OCI-LY7 (cell line): ENCODE results near the gene VWA5B2. TPM values are rescaled to one million over a fixed set of nuclear protein-coding genes. Genes with fewer than 3 reads are reported as not detected.

Source experiments
- BruUV-seq: library from RNA; stranded (reverse); fragments of 400-500 nt; replicated peaks from 2 replicates; lab custom pipeline; 2021; lab: Mats Ljungman, UMichigan
- CTCF ChIA-PET: fragments of 300-600 bp; sonication (Branson Sonifier 250); formaldehyde crosslinking; loops from one replicate; lab custom pipeline; 2022; ENCODE audit warnings: antibody characterized with exemption; ENCODE audit not compliant: unreplicated experiment; lab: Charles Lee
- POLR2A ChIA-PET: fragments of 300-600 bp; sonication (Branson Sonifier 250); formaldehyde crosslinking; loops from one replicate; lab custom pipeline; 2022; ENCODE audit warnings: antibody characterized with exemption; lab: Charles Lee
- DNase-seq: peaks from one replicate; pipeline ENCODE4 v3.0.0-alpha.2; 2015; ENCODE audit warnings: low spot score
- H2AFZ ChIP-seq: fragments of 200-600 bp; sonication (generic), shearing (Covaris generic); 2 replicates; pipeline ENCODE4 v1.6.1; 2014; ENCODE audit warnings: mild to moderate bottlenecking, antibody characterized with exemption, low read length, moderate library complexity
- H3K27ac ChIP-seq: fragments of 200-600 bp; sonication (generic); 2 replicates; pipeline ENCODE4 v1.5.1; 2014; ENCODE audit warnings: mixed run types, low read depth, mild to moderate bottlenecking, moderate library complexity, low read length, inconsistent platforms; ENCODE audit not compliant: poor library complexity, severe bottlenecking
- H3K36me3 ChIP-seq: fragments of 200-600 bp; sonication (generic); 2 replicates; pipeline ENCODE4 v1.6.1; 2014; ENCODE audit warnings: mild to moderate bottlenecking, antibody characterized with exemption, low read length, moderate library complexity, mixed read lengths; ENCODE audit not compliant: insufficient read depth
- H3K4me1 ChIP-seq: fragments of 200-600 bp; sonication (generic); 2 replicates; pipeline ENCODE4 v1.5.1; 2014; ENCODE audit warnings: mild to moderate bottlenecking, low read length; ENCODE audit not compliant: insufficient read depth, poor library complexity, severe bottlenecking
- H3K4me2 ChIP-seq: fragments of 200-600 bp; sonication (generic); 2 replicates; pipeline ENCODE4 v1.6.1; 2014; ENCODE audit warnings: mild to moderate bottlenecking, low read length
- H3K4me3 ChIP-seq: fragments of 200-600 bp; sonication (generic); 2 replicates; pipeline ENCODE4 v1.5.1; 2014; ENCODE audit warnings: mild to moderate bottlenecking, low read depth, low read length; ENCODE audit not compliant: poor library complexity, severe bottlenecking
- H3K79me2 ChIP-seq: fragments of 200-600 bp; sonication (generic); 2 replicates; pipeline ENCODE4 v1.6.1; 2016; ENCODE audit warnings: low read depth, mild to moderate bottlenecking, low read length, moderate library complexity, mixed read lengths; ENCODE audit not compliant: insufficient read depth
- H3K9me2 ChIP-seq: fragments of 200-600 bp; sonication (generic); 2 replicates; pipeline ENCODE4 v1.6.1; 2016; ENCODE audit warnings: mild to moderate bottlenecking, low read length, mixed read lengths; ENCODE audit not compliant: insufficient read depth
- H3K9me3 ChIP-seq: fragments of 200-600 bp; sonication (generic); 2 replicates; pipeline ENCODE4 v1.6.1; 2014; ENCODE audit warnings: mild to moderate bottlenecking, mixed run types, low read length, mixed read lengths
- H4K20me1 ChIP-seq: fragments of 200-600 bp; sonication (generic); 2 replicates; pipeline ENCODE4 v1.6.1; 2014; ENCODE audit warnings: mild to moderate bottlenecking, antibody characterized with exemption, low read length, moderate library complexity, mixed read lengths; ENCODE audit not compliant: insufficient read depth
- CTCF ChIP-seq: fragments of 200-600 bp; sonication (generic); conservative IDR thresholded peaks from 2 replicates; pipeline ENCODE4 v1.5.1; 2014; ENCODE audit warnings: mild to moderate bottlenecking, antibody characterized with exemption, low read length, moderate library complexity, mixed read lengths
- EZH2phosphoT487 ChIP-seq: fragments of 200-600 bp; sonication (generic); IDR thresholded peaks from 2 replicates; pipeline ENCODE4 v1.6.1; 2018; ENCODE audit warnings: low read depth, borderline replicate concordance, mild to moderate bottlenecking, mixed run types, antibody characterized with exemption, low read length, moderate library complexity, mixed read lengths
- intact Hi-C: fragments of 100-400 bp; cut with micrococcal nuclease; formaldehyde crosslinking; loops from one replicate; pipeline ENCODE4 v1.10.0; 2022; ENCODE audit not compliant: unreplicated experiment
- total RNA-seq, 2 experiments: library from RNA; depleted of rRNA in 1 of 2; stranded (reverse); fragments of >200 nt in 1 of 2; shearing (Covaris generic) in 1 of 2; gene quantifications; 2 replicates each; pipeline ENCODE4 v1.2.3, GENCODE V29; 2014 to 2022

Gene VWA5B2
- total RNA-seq, 2 experiments from 2014 or later, result not detected

GRCh38 chr3:184235381-184236032, 6.1 kb downstream of the VWA5B2 start:
- peaks cover 7% of the 10 kb centered on the region for H3K4me1 ChIP-seq
- H3K9me3 ChIP-seq, result no peaks in the 10 kb centered on the region
- no peak overlapping the region for H3K4me2 ChIP-seq
- no peak for DNase-seq
- ChIA-PET CTCF (no interaction called here), POLR2A (no interaction called here)
- H3K79me2 ChIP-seq, result no peaks in the 10 kb centered on the region
- no peak for TF ChIP-seq CTCF
- no peak for TF ChIP-seq EZH2phosphoT487
- no peaks in the 10 kb centered on the region; the same call in 1 of the 2 replicates for H4K20me1 ChIP-seq
- no peak overlapping the region for H3K4me3 ChIP-seq
- H3K36me3 ChIP-seq, result no peaks in the 10 kb centered on the region
- intact Hi-C loops, result no loop called here
- no peak overlapping the region for H3K27ac ChIP-seq
- no peak overlapping the region for H2AFZ ChIP-seq
- H3K9me2 ChIP-seq, result no peaks in the 10 kb centered on the region
- no TSS peak for BruUV-seq

- no peak for DNase-seq
- no peak overlapping the region for H2AFZ ChIP-seq
- POLR2A ChIA-PET, result interaction anchor here (1.0 kb wide), 1 partner anchor 67 kb away, joined by 3 read pairs; no protein-coding TSS in a partner anchor
- H3K4me3 ChIP-seq, result no peak overlapping the region
- H3K36me3 ChIP-seq, result no peaks in the 10 kb centered on the region
- H3K9me2 ChIP-seq, result no peaks in the 10 kb centered on the region
- intact Hi-C loops, result no loop called here
- no peak for TF ChIP-seq EZH2phosphoT487
- no peak for TF ChIP-seq CTCF
- H3K79me2 ChIP-seq, result no peaks in the 10 kb centered on the region
- CTCF ChIA-PET, result interaction anchor here (1.0 kb wide), 1 partner anchor 8 kb away, joined by 3 read pairs; no protein-coding TSS in a partner anchor
- H3K4me2 ChIP-seq, result no peak overlapping the region
- H3K9me3 ChIP-seq, result no peaks in the 10 kb centered on the region
- no TSS peak for BruUV-seq
- H4K20me1 ChIP-seq, result no peaks in the 10 kb centered on the region; the same call in 1 of the 2 replicates
- peaks cover 7% of the 10 kb centered on the region for H3K4me1 ChIP-seq
- H3K27ac ChIP-seq, result no peak overlapping the region
Observed at GRCh38 chr3:184236033-184236410, 6.6 kb downstream of the VWA5B2 start.

GRCh38 chr3:184236636-184237035, 7.3 kb downstream of the VWA5B2 start:
- Histone ChIP-seq H2AFZ (no peak overlapping the region), H3K4me2 (no peak overlapping the region), H3K4me3 (no peak overlapping the region), H3K27ac (no peak overlapping the region), H3K9me2 (no peaks in the 10 kb centered on the region), H4K20me1 (no peaks in the 10 kb centered on the region; the same call in 1 of the 2 replicates), H3K79me2 (no peaks in the 10 kb centered on the region), H3K9me3 (no peaks in the 10 kb centered on the region), H3K4me1 (peaks cover 7% of the 10 kb centered on the region), H3K36me3 (peaks cover 2% of the 10 kb centered on the region; the same call in 1 of the 2 replicates)
- TF ChIP-seq CTCF (no peak), EZH2phosphoT487 (no peak)
- CTCF ChIA-PET, result interaction anchor here (0.6 to 1.0 kb wide), 2 partner anchors 9 to 30 kb away, joined by 3 read pairs; no protein-coding TSS in a partner anchor
- intact Hi-C loops, result no loop called here
- BruUV-seq, result no TSS peak
- POLR2A ChIA-PET, result interaction anchor here (1.0 kb wide), 1 partner anchor 67 kb away, joined by 3 read pairs; no protein-coding TSS in a partner anchor
- DNase-seq, result no peak
